ENCODE results near the gene OXA1L. TPM values are rescaled to one million over a fixed set of nuclear protein-coding genes. Genes with fewer than 3 reads are reported as not detected.

OXA1L gene
- total RNA-seq, 1 donor from 2014 or later = 190 TPM

GRCh38 chr14:22807432-22808087, 41.1 kb downstream of the OXA1L start:
- no peak for DNase-seq
- H3K27ac Mint-ChIP-seq = peak overlapping the region; percentile 73
- POLR2A ChIA-PET = interaction anchor here (0.7 to 8.1 kb wide), 5 partner anchors 13 to 41 kb away, joined by 3 to 73 read pairs (median 4); partner anchors contain the start of genes MMP14 and OXA1L
- CTCF ChIA-PET = interaction anchor here (1.1 to 1.9 kb wide), 4 partner anchors 15 to 237 kb away, joined by 3 to 7 read pairs (median 4); no protein-coding TSS in a partner anchor
- H3K4me3 Mint-ChIP-seq = no peak overlapping the region
- no peak for ATAC-seq (ENCODE audit: low read depth)
- no peaks in the 10 kb centered on the region for H3K9me3 Mint-ChIP-seq
- no peaks in the 10 kb centered on the region for H3K27me3 Mint-ChIP-seq
- peaks cover 3% of the 10 kb centered on the region for H3K36me3 Mint-ChIP-seq (ENCODE audit: low read depth)
- no peak for TF ChIP-seq CTCF (IDR thresholded peaks at IDR 0.05)
- intact Hi-C loops (cut with micrococcal nuclease) = no loop called here
- H3K4me1 Mint-ChIP-seq = peaks cover 79% of the 10 kb centered on the region

- POLR2A ChIA-PET = interaction anchor here (0.5 to 8.1 kb wide), 9 partner anchors 10 to 109 kb away, joined by 3 to 73 read pairs (median 5); partner anchors contain the start of gene OXA1L
- no peak for ATAC-seq (ENCODE audit: low read depth)
- Mint-ChIP-seq H3K4me1 (peaks cover 78% of the 10 kb centered on the region), H3K9me3 (no peaks in the 10 kb centered on the region), H3K36me3 (ENCODE audit: low read depth) (peaks cover 3% of the 10 kb centered on the region), H3K27ac (peak overlapping the region; percentile 73), H3K27me3 (no peaks in the 10 kb centered on the region), H3K4me3 (no peak overlapping the region)
- no peak for DNase-seq
- CTCF ChIA-PET = interaction anchor here (1.1 to 1.9 kb wide), 3 partner anchors 14 to 239 kb away, joined by 3 to 7 read pairs (median 4); no protein-coding TSS in a partner anchor
- intact Hi-C loops (cut with micrococcal nuclease) = no loop called here
- no peak for TF ChIP-seq CTCF (IDR thresholded peaks at IDR 0.05)
These were observed 42.1 kb downstream of the OXA1L start for GRCh38 chr14:22808388-22809209.

GRCh38 chr14:22811722-22812121, 45.2 kb downstream of the OXA1L start:
- H3K27me3 Mint-ChIP-seq = no peaks in the 10 kb centered on the region
- peaks cover 79% of the 10 kb centered on the region for H3K4me1 Mint-ChIP-seq
- H3K4me3 Mint-ChIP-seq = peak overlapping the region; percentile 75
- peak; percentile 33 for ATAC-seq (ENCODE audit: low read depth)
- ChIA-PET POLR2A (interaction anchor here (0.6 to 5.0 kb wide), 14 partner anchors 8 to 1394 kb away, joined by 3 to 69 read pairs (median 4); partner anchors contain the start of genes OXA1L and TSSK4), CTCF (interaction anchor here (0.8 to 1.4 kb wide), 2 partner anchors 11 to 15 kb away, joined by 3 to 4 read pairs; no protein-coding TSS in a partner anchor)
- H3K36me3 Mint-ChIP-seq (ENCODE audit: low read depth) = no peaks in the 10 kb centered on the region
- intact Hi-C loops (cut with micrococcal nuclease) = loop anchor here (1.0 kb wide), 2 partner anchors 8 kb away; no protein-coding TSS in a partner anchor
- TF ChIP-seq CTCF (IDR thresholded peaks at IDR 0.05) = no peak
- no peaks in the 10 kb centered on the region for H3K9me3 Mint-ChIP-seq
- no peak for DNase-seq
- peak overlapping the region; percentile 96 for H3K27ac Mint-ChIP-seq

GRCh38 chr14:22812744-22813143, 46.3 kb downstream of the OXA1L start:
- DNase-seq (no peak), ATAC-seq (ENCODE audit: low read depth) (no peak)
- ChIA-PET CTCF (interaction anchor here (0.6 to 0.8 kb wide), 2 partner anchors 31 to 1391 kb away, joined by 3 to 4 read pairs; no protein-coding TSS in a partner anchor), POLR2A (interaction anchor here (0.8 to 5.0 kb wide), 11 partner anchors 9 to 76 kb away, joined by 3 to 69 read pairs (median 4); partner anchors contain the start of genes MMP14 and OXA1L)
- intact Hi-C loops (cut with micrococcal nuclease) = no loop called here
- H3K36me3 Mint-ChIP-seq (ENCODE audit: low read depth) = no peaks in the 10 kb centered on the region
- no peaks in the 10 kb centered on the region for H3K9me3 Mint-ChIP-seq
- peak overlapping the region; percentile 96 for H3K27ac Mint-ChIP-seq
- H3K4me1 Mint-ChIP-seq = peaks cover 75% of the 10 kb centered on the region
- no peak for TF ChIP-seq CTCF (IDR thresholded peaks at IDR 0.05)
- H3K4me3 Mint-ChIP-seq = peak overlapping the region; percentile 59
- H3K27me3 Mint-ChIP-seq = no peaks in the 10 kb centered on the region
